ENCODE results near the gene CORIN.

The CORIN gene

GRCh38 chr4:47831026-47831679, 6.7 kb downstream of the CORIN start:
- peaks cover 38% of the 10 kb centered on the region for H3K4me1 ChIP-seq (ENCODE audit: insufficient read depth, low read length)
- H3K79me2 ChIP-seq (ENCODE audit: insufficient read depth, low read length) = no peaks in the 10 kb centered on the region
- H3K9ac ChIP-seq (ENCODE audit: low read depth, low read length) = no peak overlapping the region
- no peak overlapping the region for H3K4me3 ChIP-seq (ENCODE audit: low read depth in 1 of 2, low read length in 2 of 2)
- ATAC-seq (ENCODE audit: insufficient read depth, low read depth) = no peak
- no peak overlapping the region for H3K4me2 ChIP-seq (ENCODE audit: insufficient read depth, low read length)
- no peaks in the 10 kb centered on the region for H3K36me3 ChIP-seq (ENCODE audit: insufficient read depth, low read length)
- no peak overlapping the region for H3K27ac ChIP-seq (ENCODE audit: low read length)
- H2AFZ ChIP-seq (ENCODE audit: low read depth, low read length) = no peak overlapping the region
- no peaks in the 10 kb centered on the region for H3K9me3 ChIP-seq (ENCODE audit: insufficient read depth, low read length, severe bottlenecking)
- TF ChIP-seq EZH2 (IDR thresholded peaks at IDR 0.05; ENCODE audit: borderline replicate concordance, low read depth, low read length, severe bottlenecking) (no peak), CTCF (IDR thresholded peaks at IDR 0.05; ENCODE audit: borderline replicate concordance, extremely low read depth, low read length, poor library complexity, severe bottlenecking) (no peak)
- no peak for DNase-seq
- H4K20me1 ChIP-seq (ENCODE audit: insufficient read depth, low read length) = no peaks in the 10 kb centered on the region
- no peaks in the 10 kb centered on the region for H3K27me3 ChIP-seq (ENCODE audit: insufficient read depth, low read length, poor library complexity)

- Histone ChIP-seq H3K79me2 (ENCODE audit: insufficient read depth, low read length) (no peaks in the 10 kb centered on the region), H3K27me3 (ENCODE audit: insufficient read depth, low read length, poor library complexity) (no peaks in the 10 kb centered on the region), H3K4me3 (ENCODE audit: low read depth in 1 of 2, low read length in 2 of 2) (no peak overlapping the region), H3K9ac (ENCODE audit: low read depth, low read length) (no peak overlapping the region), H3K27ac (ENCODE audit: low read length) (no peak overlapping the region), H4K20me1 (ENCODE audit: insufficient read depth, low read length) (no peaks in the 10 kb centered on the region), H3K9me3 (ENCODE audit: insufficient read depth, low read length, severe bottlenecking) (no peaks in the 10 kb centered on the region), H2AFZ (ENCODE audit: low read depth, low read length) (no peak overlapping the region), H3K4me2 (ENCODE audit: insufficient read depth, low read length) (no peak overlapping the region), H3K36me3 (ENCODE audit: insufficient read depth, low read length) (no peaks in the 10 kb centered on the region), H3K4me1 (ENCODE audit: insufficient read depth, low read length) (peaks cover 34% of the 10 kb centered on the region)
- DNase-seq = no peak
- TF ChIP-seq CTCF (IDR thresholded peaks at IDR 0.05; ENCODE audit: borderline replicate concordance, extremely low read depth, low read length, poor library complexity, severe bottlenecking) (no peak), EZH2 (IDR thresholded peaks at IDR 0.05; ENCODE audit: borderline replicate concordance, low read depth, low read length, severe bottlenecking) (no peak)
- no peak for ATAC-seq (ENCODE audit: insufficient read depth, low read depth)
These were observed 7.4 kb downstream of the CORIN start for GRCh38 chr4:47830265-47831025.

- TF ChIP-seq CTCF (IDR thresholded peaks at IDR 0.05; ENCODE audit: borderline replicate concordance, extremely low read depth, low read length, poor library complexity, severe bottlenecking) = no peak
- no peak for TF ChIP-seq EZH2 (IDR thresholded peaks at IDR 0.05; ENCODE audit: borderline replicate concordance, low read depth, low read length, severe bottlenecking)
- H3K9me3 ChIP-seq (ENCODE audit: insufficient read depth, low read length, severe bottlenecking) = no peaks in the 10 kb centered on the region
- H3K4me2 ChIP-seq (ENCODE audit: insufficient read depth, low read length) = no peak overlapping the region
- DNase-seq (no peak), ATAC-seq (ENCODE audit: insufficient read depth, low read depth) (no peak)
- H3K36me3 ChIP-seq (ENCODE audit: insufficient read depth, low read length) = no peaks in the 10 kb centered on the region
- H3K79me2 ChIP-seq (ENCODE audit: insufficient read depth, low read length) = no peaks in the 10 kb centered on the region
- no peak overlapping the region for H3K9ac ChIP-seq (ENCODE audit: low read depth, low read length)
- no peaks in the 10 kb centered on the region for H4K20me1 ChIP-seq (ENCODE audit: insufficient read depth, low read length)
- no peaks in the 10 kb centered on the region for H3K27me3 ChIP-seq (ENCODE audit: insufficient read depth, low read length, poor library complexity)
- H2AFZ ChIP-seq (ENCODE audit: low read depth, low read length) = no peak overlapping the region
- H3K27ac ChIP-seq (ENCODE audit: low read length) = no peak overlapping the region
- no peak overlapping the region for H3K4me3 ChIP-seq (ENCODE audit: low read depth in 1 of 2, low read length in 2 of 2)
- peaks cover 27% of the 10 kb centered on the region for H3K4me1 ChIP-seq (ENCODE audit: insufficient read depth, low read length)
These were observed 8.4 kb downstream of the CORIN start for GRCh38 chr4:47829438-47829837.

Data from DND-41 (cell line).